K562 (cell line): ENCODE measurements around the gene IL10RB. TPM values are rescaled to one million over a fixed set of nuclear protein-coding genes. Genes with fewer than 3 reads are reported as not detected.

Experiments used
- GMEB1 ChIP-seq: fragments of 250-450 bp; sonication (Bioruptor Pico); IDR thresholded peaks from 2 replicates; pipeline ENCODE4 v1.4.0; 2020; ENCODE audit warnings: mild to moderate bottlenecking
- HES1 ChIP-seq: fragments of 450-650 bp; IDR thresholded peaks from 2 replicates; pipeline ENCODE4 v1.6.1; 2016; ENCODE audit warnings: low read depth, mild to moderate bottlenecking, moderate library complexity
- HMGN3 ChIP-seq: IDR thresholded peaks from 2 replicates; pipeline ENCODE4 v1.6.1; 2011; ENCODE audit warnings: borderline replicate concordance, low read depth, mild to moderate bottlenecking, mixed read lengths, low read length; ENCODE audit not compliant: insufficient read length; ENCODE audit errors: extremely low read depth
- ID3 ChIP-seq, 2 experiments: fragments of 250-450 bp in 1 of 2; fragments of 450-650 bp in 1 of 2; sonication (Bioruptor Pico) in 1 of 2; IDR thresholded peaks; 2 replicates each; pipeline versions ENCODE4 v1.6.1 to v1.8.0; 2016 to 2021; ENCODE audit warnings: mild to moderate bottlenecking in 2 of 2, moderate library complexity in 2 of 2, missing compliant biosample characterization in 1 of 2, missing genetic modification characterization in 1 of 2
- JUND ChIP-seq, 2 experiments: IDR thresholded peaks; 2 replicates in 1 of 2; 3 replicates in 1 of 2; pipeline ENCODE4 v1.6.1; 2011; ENCODE audit warnings: borderline replicate concordance in 2 of 2, low read depth in 2 of 2, low read length in 2 of 2, improper control_type of control experiment in 1 of 2, missing biosample characterization in 1 of 2, missing genetic modification characterization in 1 of 2, missing genetic modification reagents in 1 of 2
- OTX1 ChIP-seq: fragments of 450-650 bp; formaldehyde crosslinking; IDR thresholded peaks from 2 replicates; pipeline ENCODE4 v1.4.0; 2022; ENCODE audit warnings: mild to moderate bottlenecking
- RBM17 ChIP-seq: fragments of 200-400 bp; formaldehyde crosslinking; IDR thresholded peaks from 2 replicates; pipeline ENCODE4 v1.6.1; 2017; ENCODE audit warnings: low read depth, mild to moderate bottlenecking, low read length, borderline replicate concordance
- RCOR1 ChIP-seq, 2 experiments: IDR thresholded peaks; 2 replicates each; pipeline ENCODE4 v1.6.1; 2012; ENCODE audit warnings: low read depth in 2 of 2, low read length in 2 of 2, borderline replicate concordance in 1 of 2, improper control_type of control experiment in 1 of 2
- SP2 ChIP-seq: IDR thresholded peaks from 2 replicates; pipeline ENCODE4 v1.6.1; 2011; ENCODE audit warnings: mild to moderate bottlenecking, low read depth, low read length, moderate library complexity; ENCODE audit not compliant: poor library complexity, severe bottlenecking; ENCODE audit errors: extremely low read depth
- TBP ChIP-seq: optimal IDR thresholded peaks from 2 replicates; pipeline ENCODE3; 2011; ENCODE audit warnings: low read depth, low read length, improper control_type of control experiment
- TFAM ChIP-seq: fragments of 250-450 bp; sonication (Bioruptor Pico); conservative IDR thresholded peaks from 2 replicates; pipeline ENCODE4 v1.5.0; 2021; ENCODE audit warnings: mild to moderate bottlenecking, moderate library complexity
- VEZF1 ChIP-seq: fragments of 200-800 bp; sonication (Bioruptor generic); IDR thresholded peaks from 2 replicates; pipeline ENCODE4 v1.6.1; 2017; ENCODE audit warnings: missing genetic modification characterization, missing compliant biosample characterization
- ZNF121 ChIP-seq: sonication (generic); formaldehyde crosslinking; conservative IDR thresholded peaks from 2 replicates; pipeline ENCODE4 v1.8.0; 2022; ENCODE audit warnings: missing genetic modification reagents
- polyA plus RNA-seq, 8 experiments: library from polyadenylated mRNA; depleted of rRNA in 4 of 8; stranded (reverse) in 5 of 8; unstranded in 3 of 8; fragments of >200 nt; fragmentation: Nextera tagmentation in 2 of 8; fragmentation: Illumina TruSeq in 1 of 8; extraction: Ambion mirVana in 2 of 8; extraction: Trizol in 1 of 8; gene quantifications; 2 replicates each; pipeline versions ENCODE4 v1.2.1 to v1.2.3, GENCODE V29; 2011 to 2014; ENCODE audit warnings: inconsistent platforms in 1 of 8, missing spikeins in 1 of 8
- total RNA-seq, 7 experiments: library from RNA; depleted of rRNA in 6 of 7; stranded (reverse); fragments of >200 nt in 6 of 7; fragmentation: Illumina TruSeq in 2 of 7; extraction: Trizol in 2 of 7; gene quantifications; 2 replicates each; pipeline versions ENCODE4 v1.2.1 to v1.2.3, GENCODE V29; 2011 to 2021; ENCODE audit warnings: low replicate concordance in 1 of 7

The IL10RB gene
- total and polyA plus RNA-seq, 9 of the 15 experiments (the other 6 are each of a cell fraction or from before 2014, with no cell fraction given), result 10.9 to 33.8 (median 23.0) TPM

- TF ChIP-seq ID3 (CRISPR knock-in tag; IDR thresholded peaks at IDR 0.05) (no peak), ID3 (tag; IDR thresholded peaks at IDR 0.05) (peak; percentile 89; the same call in 1 of the 2 replicates), RBM17 (no peak), TFAM (no peak), RCOR1 (IDR thresholded peaks at IDR 0.05; ENCODE audit: borderline replicate concordance in 1 of 2, low read depth in 2 of 2, low read length in 2 of 2) (peak in 1 of 2 experiments; percentile 56; a peak in 3 of 4 replicates), VEZF1 (CRISPR knock-in tag) (peak; percentile 78), GMEB1 (CRISPR knock-in tag) (peak; percentile 59; the same call in 1 of the 2 replicates), ZNF121 (no peak), TBP (peak; percentile 79), OTX1 (0 out of 2 replicates have a peak, but pooled peaks have one; percentile 7), JUND (IDR thresholded peaks at IDR 0.05; ENCODE audit: borderline replicate concordance, low read depth, low read length) (peak; percentile 60; the same call in 1 of the 2 replicates), JUND (tag; IDR thresholded peaks at IDR 0.05; ENCODE audit: borderline replicate concordance, low read depth, low read length) (no peak; the same call in 2 of the 3 replicates), HES1 (peak; percentile 75), HMGN3 (peak; percentile 87), SP2 (no peak)
Measured at GRCh38 chr21:33324291-33325221, 58.4 kb downstream of the IL10RB start, which contains the start of gene IFNAR1 (continued).
